HEK293 (cell line): ENCODE measurements around the gene LAT.

Source experiments
- CTCF ChIP-seq: fragments of 450-650 bp; formaldehyde crosslinking; IDR thresholded peaks from 2 replicates; pipeline ENCODE4 v1.5.1; 2016; ENCODE audit warnings: missing biosample characterization, missing genetic modification characterization
- GLI4 ChIP-seq: fragments of 450-650 bp; formaldehyde crosslinking; IDR thresholded peaks from 2 replicates; pipeline ENCODE4 v1.5.1; 2016; ENCODE audit warnings: missing biosample characterization, missing genetic modification characterization
- PBX3 ChIP-seq: sonication (generic); formaldehyde crosslinking; IDR thresholded peaks from 2 replicates; pipeline ENCODE4 v1.8.1; 2022; ENCODE audit warnings: mild to moderate bottlenecking, moderate library complexity, missing genetic modification reagents
- ZEB2 ChIP-seq: fragments of 450-650 bp; formaldehyde crosslinking; IDR thresholded peaks from 2 replicates; pipeline ENCODE4 v1.5.1; 2016; ENCODE audit warnings: missing biosample characterization, missing genetic modification characterization
- ZNF423 ChIP-seq: fragments of 450-650 bp; formaldehyde crosslinking; IDR thresholded peaks from 2 replicates; pipeline ENCODE4 v1.5.1; 2016; ENCODE audit warnings: missing biosample characterization, missing genetic modification characterization
- ZNF501 ChIP-seq: fragments of 450-650 bp; formaldehyde crosslinking; IDR thresholded peaks from 2 replicates; pipeline ENCODE4 v1.5.1; 2016; ENCODE audit warnings: missing biosample characterization, missing genetic modification characterization
- ZNF747 ChIP-seq: fragments of 450-650 bp; formaldehyde crosslinking; IDR thresholded peaks from 2 replicates; pipeline ENCODE4 v1.5.1; 2016; ENCODE audit warnings: missing biosample characterization, missing genetic modification characterization

GRCh38 chr16:28982949-28983348, 1.9 kb upstream of the LAT start:
- TF ChIP-seq GLI4 (tag by site-specific recombination), result no peak
- TF ChIP-seq ZNF501 (tag by site-specific recombination), result no peak
- TF ChIP-seq PBX3 (CRISPR knock-in tag), result no peak
- TF ChIP-seq ZEB2 (tag by site-specific recombination), result no peak
- TF ChIP-seq ZNF747 (tag by site-specific recombination), result no peak
- no peak for TF ChIP-seq CTCF
- no peak for TF ChIP-seq ZNF423 (tag by site-specific recombination)
